ENCODE results near the gene CLMN. TPM values are rescaled to one million over a fixed set of nuclear protein-coding genes. Genes with fewer than 3 reads are reported as not detected.
A peak's percentile ranks its signal among the peaks of the same experiment; 100 is the strongest.

The CLMN gene
- total and polyA plus RNA-seq, 2 of the 13 experiments (the other 11 are each of a cell fraction or from before 2014, with no cell fraction given) = 15.1 to 16.7 TPM

DNA sequence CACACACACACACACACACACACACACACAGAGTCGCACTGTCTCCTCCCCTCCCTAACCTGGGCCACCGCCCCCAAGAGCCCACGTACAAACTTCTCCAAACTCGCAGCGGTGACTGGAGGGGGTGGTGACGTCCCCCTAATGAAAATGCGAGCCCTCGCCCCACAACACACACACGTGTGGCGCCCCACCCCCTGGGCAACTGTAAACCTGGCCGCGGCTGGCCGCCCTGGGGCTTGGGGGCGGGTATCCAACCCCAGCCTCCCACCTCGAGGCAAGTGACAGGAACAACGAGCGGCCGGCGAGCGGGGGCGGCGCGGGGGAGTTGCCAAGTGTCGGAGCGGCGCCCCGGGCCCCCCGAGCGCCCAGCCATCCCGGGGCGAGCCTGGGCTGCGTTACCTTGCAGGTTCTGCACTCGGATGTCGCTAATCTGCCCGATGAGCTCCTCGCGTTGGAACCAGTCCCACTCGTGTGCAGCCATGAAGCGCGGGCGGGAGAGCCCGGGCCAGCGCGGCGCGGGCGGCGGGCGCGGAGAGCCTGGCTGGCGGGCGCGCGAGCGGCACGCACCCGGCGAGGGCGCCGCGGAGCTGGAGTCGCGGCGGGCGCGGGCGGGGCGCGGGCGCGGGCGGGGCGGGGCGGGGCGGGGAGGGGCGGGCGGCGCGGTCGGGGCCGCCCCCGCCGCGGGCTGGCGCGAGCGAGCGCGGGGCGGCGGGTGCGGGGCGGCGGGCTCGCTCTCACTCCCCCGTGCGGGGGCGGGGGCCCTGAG, at the start of gene CLMN (continued):
- TF ChIP-seq ZNF878 (CRISPR knock-in tag; IDR thresholded peaks at IDR 0.05) (no peak), TAF15 (IDR thresholded peaks at IDR 0.05; ENCODE audit: low read depth, low read length, poor library complexity, severe bottlenecking) (no peak), ZNF678 (CRISPR knock-in tag; IDR thresholded peaks at IDR 0.05) (no peak), CENPT (CRISPR knock-in tag; IDR thresholded peaks at IDR 0.05; ENCODE audit: low read depth) (no peak), ATF1 (CRISPR knock-in tag; IDR thresholded peaks at IDR 0.05) (no peak), ZNF614 (CRISPR knock-in tag; IDR thresholded peaks at IDR 0.05; ENCODE audit: borderline replicate concordance) (no peak), ZNF274 (CRISPR knock-in tag; IDR thresholded peaks at IDR 0.05) (no peak), HMGA1 (CRISPR knock-in tag; conservative IDR thresholded peaks at IDR 0.05) (no peak), ZNF644 (CRISPR knock-in tag; IDR thresholded peaks at IDR 0.05; ENCODE audit: low read depth) (no peak), CHCHD3 (CRISPR knock-in tag; IDR thresholded peaks at IDR 0.05) (no peak), ZNF781 (CRISPR knock-in tag; IDR thresholded peaks at IDR 0.05; ENCODE audit: borderline replicate concordance, not compliant biosample characterization) (no peak)
- TF ChIP-seq, protein P1, sequence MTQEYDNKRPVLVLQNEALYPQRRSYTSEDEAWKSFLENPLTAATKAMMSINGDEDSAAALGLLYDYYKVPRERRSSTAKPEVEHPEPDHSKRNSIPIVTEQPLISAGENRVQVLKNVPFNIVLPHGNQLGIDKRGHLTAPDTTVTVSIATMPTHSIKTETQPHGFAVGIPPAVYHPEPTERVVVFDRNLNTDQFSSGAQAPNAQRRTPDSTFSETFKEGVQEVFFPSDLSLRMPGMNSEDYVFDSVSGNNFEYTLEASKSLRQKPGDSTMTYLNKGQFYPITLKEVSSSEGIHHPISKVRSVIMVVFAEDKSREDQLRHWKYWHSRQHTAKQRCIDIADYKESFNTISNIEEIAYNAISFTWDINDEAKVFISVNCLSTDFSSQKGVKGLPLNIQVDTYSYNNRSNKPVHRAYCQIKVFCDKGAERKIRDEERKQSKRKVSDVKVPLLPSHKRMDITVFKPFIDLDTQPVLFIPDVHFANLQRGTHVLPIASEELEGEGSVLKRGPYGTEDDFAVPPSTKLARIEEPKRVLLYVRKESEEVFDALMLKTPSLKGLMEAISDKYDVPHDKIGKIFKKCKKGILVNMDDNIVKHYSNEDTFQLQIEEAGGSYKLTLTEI (CRISPR knock-in tag; conservative IDR thresholded peaks at IDR 0.05) = no peak
- TF ChIP-seq, protein P2, sequence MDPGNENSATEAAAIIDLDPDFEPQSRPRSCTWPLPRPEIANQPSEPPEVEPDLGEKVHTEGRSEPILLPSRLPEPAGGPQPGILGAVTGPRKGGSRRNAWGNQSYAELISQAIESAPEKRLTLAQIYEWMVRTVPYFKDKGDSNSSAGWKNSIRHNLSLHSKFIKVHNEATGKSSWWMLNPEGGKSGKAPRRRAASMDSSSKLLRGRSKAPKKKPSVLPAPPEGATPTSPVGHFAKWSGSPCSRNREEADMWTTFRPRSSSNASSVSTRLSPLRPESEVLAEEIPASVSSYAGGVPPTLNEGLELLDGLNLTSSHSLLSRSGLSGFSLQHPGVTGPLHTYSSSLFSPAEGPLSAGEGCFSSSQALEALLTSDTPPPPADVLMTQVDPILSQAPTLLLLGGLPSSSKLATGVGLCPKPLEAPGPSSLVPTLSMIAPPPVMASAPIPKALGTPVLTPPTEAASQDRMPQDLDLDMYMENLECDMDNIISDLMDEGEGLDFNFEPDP (CRISPR knock-in tag; conservative IDR thresholded peaks at IDR 0.05) = no peak
- TF ChIP-seq, protein P3, sequence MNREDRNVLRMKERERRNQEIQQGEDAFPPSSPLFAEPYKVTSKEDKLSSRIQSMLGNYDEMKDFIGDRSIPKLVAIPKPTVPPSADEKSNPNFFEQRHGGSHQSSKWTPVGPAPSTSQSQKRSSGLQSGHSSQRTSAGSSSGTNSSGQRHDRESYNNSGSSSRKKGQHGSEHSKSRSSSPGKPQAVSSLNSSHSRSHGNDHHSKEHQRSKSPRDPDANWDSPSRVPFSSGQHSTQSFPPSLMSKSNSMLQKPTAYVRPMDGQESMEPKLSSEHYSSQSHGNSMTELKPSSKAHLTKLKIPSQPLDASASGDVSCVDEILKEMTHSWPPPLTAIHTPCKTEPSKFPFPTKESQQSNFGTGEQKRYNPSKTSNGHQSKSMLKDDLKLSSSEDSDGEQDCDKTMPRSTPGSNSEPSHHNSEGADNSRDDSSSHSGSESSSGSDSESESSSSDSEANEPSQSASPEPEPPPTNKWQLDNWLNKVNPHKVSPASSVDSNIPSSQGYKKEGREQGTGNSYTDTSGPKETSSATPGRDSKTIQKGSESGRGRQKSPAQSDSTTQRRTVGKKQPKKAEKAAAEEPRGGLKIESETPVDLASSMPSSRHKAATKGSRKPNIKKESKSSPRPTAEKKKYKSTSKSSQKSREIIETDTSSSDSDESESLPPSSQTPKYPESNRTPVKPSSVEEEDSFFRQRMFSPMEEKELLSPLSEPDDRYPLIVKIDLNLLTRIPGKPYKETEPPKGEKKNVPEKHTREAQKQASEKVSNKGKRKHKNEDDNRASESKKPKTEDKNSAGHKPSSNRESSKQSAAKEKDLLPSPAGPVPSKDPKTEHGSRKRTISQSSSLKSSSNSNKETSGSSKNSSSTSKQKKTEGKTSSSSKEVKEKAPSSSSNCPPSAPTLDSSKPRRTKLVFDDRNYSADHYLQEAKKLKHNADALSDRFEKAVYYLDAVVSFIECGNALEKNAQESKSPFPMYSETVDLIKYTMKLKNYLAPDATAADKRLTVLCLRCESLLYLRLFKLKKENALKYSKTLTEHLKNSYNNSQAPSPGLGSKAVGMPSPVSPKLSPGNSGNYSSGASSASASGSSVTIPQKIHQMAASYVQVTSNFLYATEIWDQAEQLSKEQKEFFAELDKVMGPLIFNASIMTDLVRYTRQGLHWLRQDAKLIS (CRISPR knock-in tag; IDR thresholded peaks at IDR 0.05) = no peak
- TF ChIP-seq, protein P4, sequence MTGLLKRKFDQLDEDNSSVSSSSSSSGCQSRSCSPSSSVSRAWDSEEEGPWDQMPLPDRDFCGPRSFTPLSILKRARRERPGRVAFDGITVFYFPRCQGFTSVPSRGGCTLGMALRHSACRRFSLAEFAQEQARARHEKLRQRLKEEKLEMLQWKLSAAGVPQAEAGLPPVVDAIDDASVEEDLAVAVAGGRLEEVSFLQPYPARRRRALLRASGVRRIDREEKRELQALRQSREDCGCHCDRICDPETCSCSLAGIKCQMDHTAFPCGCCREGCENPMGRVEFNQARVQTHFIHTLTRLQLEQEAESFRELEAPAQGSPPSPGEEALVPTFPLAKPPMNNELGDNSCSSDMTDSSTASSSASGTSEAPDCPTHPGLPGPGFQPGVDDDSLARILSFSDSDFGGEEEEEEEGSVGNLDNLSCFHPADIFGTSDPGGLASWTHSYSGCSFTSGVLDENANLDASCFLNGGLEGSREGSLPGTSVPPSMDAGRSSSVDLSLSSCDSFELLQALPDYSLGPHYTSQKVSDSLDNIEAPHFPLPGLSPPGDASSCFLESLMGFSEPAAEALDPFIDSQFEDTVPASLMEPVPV (CRISPR knock-in tag; IDR thresholded peaks at IDR 0.05) = 0 out of 2 replicates have a peak, but pooled peaks have one; percentile 40
- TF ChIP-seq, protein P5, sequence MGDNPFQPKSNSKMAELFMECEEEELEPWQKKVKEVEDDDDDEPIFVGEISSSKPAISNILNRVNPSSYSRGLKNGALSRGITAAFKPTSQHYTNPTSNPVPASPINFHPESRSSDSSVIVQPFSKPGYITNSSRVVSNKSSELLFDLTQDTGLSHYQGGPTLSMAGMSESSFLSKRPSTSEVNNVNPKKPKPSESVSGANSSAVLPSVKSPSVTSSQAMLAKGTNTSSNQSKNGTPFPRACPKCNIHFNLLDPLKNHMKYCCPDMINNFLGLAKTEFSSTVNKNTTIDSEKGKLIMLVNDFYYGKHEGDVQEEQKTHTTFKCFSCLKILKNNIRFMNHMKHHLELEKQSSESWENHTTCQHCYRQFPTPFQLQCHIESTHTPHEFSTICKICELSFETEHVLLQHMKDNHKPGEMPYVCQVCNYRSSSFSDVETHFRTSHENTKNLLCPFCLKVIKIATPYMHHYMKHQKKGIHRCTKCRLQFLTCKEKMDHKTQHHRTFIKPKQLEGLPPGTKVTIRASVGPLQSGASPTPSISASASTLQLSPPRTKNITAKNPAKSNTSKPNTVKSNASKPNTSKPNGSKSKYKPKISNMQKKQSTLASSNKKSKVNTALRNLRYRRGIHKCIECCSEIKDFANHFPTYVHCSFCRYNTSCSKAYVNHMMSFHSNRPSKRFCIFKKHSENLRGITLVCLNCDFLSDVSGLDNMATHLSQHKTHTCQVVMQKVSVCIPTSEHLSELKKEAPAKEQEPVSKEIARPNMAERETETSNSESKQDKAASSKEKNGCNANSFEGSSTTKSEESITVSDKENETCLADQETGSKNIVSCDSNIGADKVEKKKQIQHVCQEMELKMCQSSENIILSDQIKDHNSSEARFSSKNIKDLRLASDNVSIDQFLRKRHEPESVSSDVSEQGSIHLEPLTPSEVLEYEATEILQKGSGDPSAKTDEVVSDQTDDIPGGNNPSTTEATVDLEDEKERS (CRISPR knock-in tag; IDR thresholded peaks at IDR 0.05) = no peak

Data from HepG2 (cell line).